Prostate gland (tissue), 2 donors: Measurements from ENCODE around the gene TRAFD1. TPM values are rescaled to one million over a fixed set of nuclear protein-coding genes. Genes with fewer than 3 reads are reported as not detected.

Experiments used
- DNase-seq: peaks from one replicate; pipeline ENCODE4 v3.0.0-alpha.2; 2019; ENCODE audit warnings: low spot score
- H3K27ac ChIP-seq, 2 donors: fragments of 200-600 bp; sonication (generic); 2 replicates each; pipeline ENCODE4 v1.5.1; 2017 to 2019
- H3K27me3 ChIP-seq: fragments of 200-600 bp; sonication (generic); replicated peaks from 2 replicates; pipeline ENCODE4 v1.5.1; 2019; ENCODE audit not compliant: insufficient read depth
- H3K36me3 ChIP-seq, 2 donors: fragments of 200-600 bp; sonication (generic); 1 replicate in 1 of 2; 2 replicates in 1 of 2; pipeline versions ENCODE4 v1.5.1 to v1.8.1; 2017 to 2019
- H3K4me1 ChIP-seq: fragments of 200-600 bp; sonication (generic); replicated peaks from 2 replicates; pipeline ENCODE4 v1.5.1; 2019
- H3K4me3 ChIP-seq, 2 donors: fragments of 200-600 bp; sonication (generic); 2 replicates each; pipeline ENCODE4 v1.5.1; 2017 to 2019
- H3K9me3 ChIP-seq: fragments of 200-600 bp; sonication (generic); 2 replicates; pipeline ENCODE4 v1.5.1; 2017
- CTCF ChIP-seq, 4 experiments: fragments of 200-600 bp in 2 of 4; fragments of 450-650 bp in 2 of 4; sonication (generic) in 2 of 4; IDR thresholded peaks; 1 replicate in 3 of 4; 2 replicates in 1 of 4; pipeline ENCODE4 v1.5.1; 2016 to 2019; ENCODE audit warnings: antibody characterized with exemption in 4 of 4, mild to moderate bottlenecking in 2 of 4, moderate library complexity in 2 of 4
- POLR2A ChIP-seq: fragments of 450-650 bp; IDR thresholded peaks from one replicate; pipeline ENCODE4 v1.6.1; 2016; ENCODE audit warnings: antibody characterized with exemption, mild to moderate bottlenecking
- POLR2AphosphoS5 ChIP-seq: sonication (generic); formaldehyde crosslinking; IDR thresholded peaks from one replicate; pipeline ENCODE4 v1.6.1; 2017; ENCODE audit warnings: antibody characterized with exemption
- WGBS: methylation state at CpG from one replicate; pipeline ENCODE4 v1.1.5; 2018; 5-methylcytosine and 5-hydroxymethylcytosine counted together
- intact Hi-C: fragments of 100-400 bp; cut with DNase I; formaldehyde crosslinking; loops from one replicate; pipeline ENCODE4 v1.14.2; 2022
- total RNA-seq, 2 donors: library from RNA; depleted of rRNA; stranded (reverse); fragments of >200 nt; gene quantifications; one replicate each; pipeline ENCODE4 v1.1.0, GENCODE V29; 2016

Gene TRAFD1
- total RNA-seq, 2 donors from 2014 or later, result 44.8 to 56.4 TPM

GRCh38 chr12:112111931-112112330, 13.4 kb upstream of the TRAFD1 start:
- no peak for DNase-seq
- no peak overlapping the region for H3K4me3 ChIP-seq
- intact Hi-C loops, result no loop called here
- H3K27ac ChIP-seq, result peak overlapping the region; percentile 41 to 51
- no peaks in the 10 kb centered on the region for H3K27me3 ChIP-seq
- TF ChIP-seq CTCF (IDR thresholded peaks at IDR 0.05) (peak in 1 of 4 experiments; percentile 37), POLR2A (no peak)
- WGBS, result 73% methylated on average over 5 of the region's 5 CpGs
- peaks cover 5% of the 10 kb centered on the region for H3K4me1 ChIP-seq
- H3K36me3 ChIP-seq, result no peaks in the 10 kb centered on the region
- H3K9me3 ChIP-seq, result no peaks in the 10 kb centered on the region

- Histone ChIP-seq H3K4me1 (peaks cover 5% of the 10 kb centered on the region), H3K9me3 (no peaks in the 10 kb centered on the region), H3K27ac (peak overlapping the region; percentile 41 to 51), H3K36me3 (no peaks in the 10 kb centered on the region), H3K4me3 (no peak overlapping the region), H3K27me3 (no peaks in the 10 kb centered on the region)
- TF ChIP-seq POLR2AphosphoS5 (peak; percentile 46), POLR2A (no peak), CTCF (IDR thresholded peaks at IDR 0.05) (peak in 2 of 4 experiments; percentile 9 to 35)
- intact Hi-C loops, result no loop called here
- WGBS, result 56% methylated on average over 6 of the region's 6 CpGs
- peak; percentile 73 for DNase-seq
Measured at GRCh38 chr12:112112409-112113133, 12.8 kb upstream of the TRAFD1 start.

- Histone ChIP-seq H3K9me3 (no peaks in the 10 kb centered on the region), H3K36me3 (no peaks in the 10 kb centered on the region), H3K4me1 (peaks cover 5% of the 10 kb centered on the region), H3K4me3 (no peak overlapping the region), H3K27me3 (no peaks in the 10 kb centered on the region), H3K27ac (no peak overlapping the region)
- no peak for TF ChIP-seq POLR2AphosphoS5
- TF ChIP-seq POLR2A, result no peak
- TF ChIP-seq CTCF (IDR thresholded peaks at IDR 0.05), result no peak
- WGBS, result 93% methylated on average over 6 of the region's 6 CpGs
- intact Hi-C loops, result no loop called here
- no peak for DNase-seq
Measured at GRCh38 chr12:112115259-112116045, 9.9 kb upstream of the TRAFD1 start.

- Histone ChIP-seq H3K27me3 (no peaks in the 10 kb centered on the region), H3K4me3 (no peak overlapping the region), H3K4me1 (peaks cover 5% of the 10 kb centered on the region), H3K9me3 (no peaks in the 10 kb centered on the region), H3K27ac (peak overlapping the region; percentile 34 to 57), H3K36me3 (no peaks in the 10 kb centered on the region)
- WGBS, result 66% methylated on average over 6 of the region's 7 CpGs
- TF ChIP-seq POLR2AphosphoS5 (no peak), POLR2A (no peak), CTCF (IDR thresholded peaks at IDR 0.05) (no peak)
- DNase-seq, result no peak
- intact Hi-C loops, result no loop called here
Measured at GRCh38 chr12:112116232-112117060, 8.9 kb upstream of the TRAFD1 start.
